HEK293 (cell line): ENCODE results near the gene ATP2A2.

ENCODE experiments used
- CTCF ChIA-PET: fragments of 350-600 bp; formaldehyde crosslinking; extraction: SDS; loops from one replicate; lab custom pipeline; 2021; ENCODE audit warnings: antibody characterized with exemption; lab: Yijun Ruan, JAX
- POLR2A ChIA-PET: fragments of 300-600 bp; formaldehyde crosslinking; extraction: SDS; loops from one replicate; lab custom pipeline; 2020; ENCODE audit warnings: antibody characterized with exemption, inconsistent platforms; lab: Yijun Ruan, JAX
- H3K27ac ChIP-seq: fragments of 200-500 bp; sonication (Bioruptor generic); 2 replicates; pipeline ENCODE4 v1.5.1; 2014; ENCODE audit warnings: low read depth, low read length, control low read depth, inconsistent platforms; ENCODE audit errors: extremely low read depth
- H3K36me3 ChIP-seq, 2 experiments: fragments of 200-500 bp in 1 of 2; sonication (Bioruptor generic) in 1 of 2; 1 replicate in 1 of 2; 2 replicates in 1 of 2; pipeline ENCODE4 v1.5.1; 2014 to 2017; ENCODE audit warnings: inconsistent platforms in 2 of 2, low read length in 2 of 2; ENCODE audit not compliant: control insufficient read depth in 2 of 2, insufficient read depth in 1 of 2
- H3K4me1 ChIP-seq: fragments of 200-500 bp; sonication (Bioruptor generic); 2 replicates; pipeline ENCODE4 v1.5.1; 2014; ENCODE audit warnings: mild to moderate bottlenecking, low read length, inconsistent platforms; ENCODE audit not compliant: control insufficient read depth, insufficient read depth
- H3K4me3 ChIP-seq: 2 replicates; pipeline ENCODE4 v1.5.1; 2011; ENCODE audit warnings: low read depth, mild to moderate bottlenecking, control low read depth, low read length, moderate library complexity
- H3K9me3 ChIP-seq: fragments of 200-500 bp; sonication (Bioruptor generic); 2 replicates; pipeline ENCODE4 v1.5.1; 2014; ENCODE audit warnings: low read depth, low read length, inconsistent platforms; ENCODE audit not compliant: control insufficient read depth, insufficient read depth
- EGR2 ChIP-seq: fragments of 450-650 bp; formaldehyde crosslinking; IDR thresholded peaks from 2 replicates; pipeline ENCODE4 v1.5.1; 2016; ENCODE audit warnings: low read depth, missing biosample characterization, missing genetic modification characterization
- MYNN ChIP-seq: fragments of 450-650 bp; formaldehyde crosslinking; IDR thresholded peaks from 2 replicates; pipeline ENCODE4 v1.5.1; 2016; ENCODE audit warnings: missing biosample characterization, missing genetic modification characterization, borderline replicate concordance
- PRDM1 ChIP-seq: fragments of 450-650 bp; formaldehyde crosslinking; IDR thresholded peaks from 2 replicates; pipeline ENCODE4; 2016; ENCODE audit warnings: missing biosample characterization, missing genetic modification characterization
- SP3 ChIP-seq: fragments of 450-650 bp; formaldehyde crosslinking; IDR thresholded peaks from 2 replicates; pipeline ENCODE4 v1.5.1; 2016; ENCODE audit warnings: missing biosample characterization, missing genetic modification characterization
- ZNF148 ChIP-seq: fragments of 450-650 bp; formaldehyde crosslinking; IDR thresholded peaks from 2 replicates; pipeline ENCODE4 v1.5.0; 2017; ENCODE audit warnings: missing biosample characterization, missing genetic modification characterization, borderline replicate concordance
- ZNF366 ChIP-seq: fragments of 450-650 bp; formaldehyde crosslinking; conservative IDR thresholded peaks from 2 replicates; pipeline ENCODE4 v1.5.1; 2016; ENCODE audit warnings: missing biosample characterization, missing genetic modification characterization
- ZNF391 ChIP-seq: fragments of 450-650 bp; formaldehyde crosslinking; IDR thresholded peaks from 2 replicates; pipeline ENCODE4 v1.5.1; 2016; ENCODE audit warnings: low read depth, missing biosample characterization, missing genetic modification characterization, borderline replicate concordance
- ZNF513 ChIP-seq: fragments of 450-650 bp; IDR thresholded peaks from 2 replicates; pipeline ENCODE4 v1.5.1; 2018; ENCODE audit warnings: missing biosample characterization, missing genetic modification characterization
- TF ChIP-seq, protein P1 (sequence below): fragments of 450-650 bp; formaldehyde crosslinking; IDR thresholded peaks from 2 replicates; pipeline ENCODE4 v1.5.1; 2016; ENCODE audit warnings: missing biosample characterization, missing genetic modification characterization
- TF ChIP-seq, protein P2 (sequence below): fragments of 450-650 bp; formaldehyde crosslinking; IDR thresholded peaks from 2 replicates; pipeline ENCODE4 v1.5.1; 2017; ENCODE audit warnings: missing biosample characterization, missing genetic modification characterization

The ATP2A2 gene

DNA sequence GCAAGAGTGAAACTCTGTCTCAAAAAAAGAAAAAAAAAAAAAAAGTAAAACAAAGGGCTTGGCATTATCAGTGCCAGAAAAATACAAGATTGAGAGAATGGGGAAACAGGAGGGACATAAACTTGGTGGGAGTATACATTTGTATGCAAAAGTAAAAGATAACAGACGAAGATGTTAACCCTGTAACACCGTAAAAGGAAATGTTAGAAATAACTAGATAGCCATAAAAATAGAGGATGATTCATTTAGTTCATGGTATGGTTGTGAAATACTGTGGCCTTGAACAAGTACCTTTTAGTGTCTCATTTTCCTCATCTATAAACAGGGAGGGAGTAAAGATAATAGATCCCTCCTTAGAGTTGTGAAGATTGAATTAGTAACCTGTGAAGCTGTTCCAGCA is 33.3 kb downstream of the ATP2A2 start (continued):
- TF ChIP-seq MYNN (no peak), ZNF391 (no peak), ZNF148 (tag by site-specific recombination) (no peak), ZNF513 (tag by site-specific recombination) (no peak), ZNF366 (tag by site-specific recombination) (peak; percentile 43; the same call in 1 of the 2 replicates)
- TF ChIP-seq, protein P1, sequence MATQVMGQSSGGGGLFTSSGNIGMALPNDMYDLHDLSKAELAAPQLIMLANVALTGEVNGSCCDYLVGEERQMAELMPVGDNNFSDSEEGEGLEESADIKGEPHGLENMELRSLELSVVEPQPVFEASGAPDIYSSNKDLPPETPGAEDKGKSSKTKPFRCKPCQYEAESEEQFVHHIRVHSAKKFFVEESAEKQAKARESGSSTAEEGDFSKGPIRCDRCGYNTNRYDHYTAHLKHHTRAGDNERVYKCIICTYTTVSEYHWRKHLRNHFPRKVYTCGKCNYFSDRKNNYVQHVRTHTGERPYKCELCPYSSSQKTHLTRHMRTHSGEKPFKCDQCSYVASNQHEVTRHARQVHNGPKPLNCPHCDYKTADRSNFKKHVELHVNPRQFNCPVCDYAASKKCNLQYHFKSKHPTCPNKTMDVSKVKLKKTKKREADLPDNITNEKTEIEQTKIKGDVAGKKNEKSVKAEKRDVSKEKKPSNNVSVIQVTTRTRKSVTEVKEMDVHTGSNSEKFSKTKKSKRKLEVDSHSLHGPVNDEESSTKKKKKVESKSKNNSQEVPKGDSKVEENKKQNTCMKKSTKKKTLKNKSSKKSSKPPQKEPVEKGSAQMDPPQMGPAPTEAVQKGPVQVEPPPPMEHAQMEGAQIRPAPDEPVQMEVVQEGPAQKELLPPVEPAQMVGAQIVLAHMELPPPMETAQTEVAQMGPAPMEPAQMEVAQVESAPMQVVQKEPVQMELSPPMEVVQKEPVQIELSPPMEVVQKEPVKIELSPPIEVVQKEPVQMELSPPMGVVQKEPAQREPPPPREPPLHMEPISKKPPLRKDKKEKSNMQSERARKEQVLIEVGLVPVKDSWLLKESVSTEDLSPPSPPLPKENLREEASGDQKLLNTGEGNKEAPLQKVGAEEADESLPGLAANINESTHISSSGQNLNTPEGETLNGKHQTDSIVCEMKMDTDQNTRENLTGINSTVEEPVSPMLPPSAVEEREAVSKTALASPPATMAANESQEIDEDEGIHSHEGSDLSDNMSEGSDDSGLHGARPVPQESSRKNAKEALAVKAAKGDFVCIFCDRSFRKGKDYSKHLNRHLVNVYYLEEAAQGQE (tag by site-specific recombination) = no peak
- TF ChIP-seq, protein P2, sequence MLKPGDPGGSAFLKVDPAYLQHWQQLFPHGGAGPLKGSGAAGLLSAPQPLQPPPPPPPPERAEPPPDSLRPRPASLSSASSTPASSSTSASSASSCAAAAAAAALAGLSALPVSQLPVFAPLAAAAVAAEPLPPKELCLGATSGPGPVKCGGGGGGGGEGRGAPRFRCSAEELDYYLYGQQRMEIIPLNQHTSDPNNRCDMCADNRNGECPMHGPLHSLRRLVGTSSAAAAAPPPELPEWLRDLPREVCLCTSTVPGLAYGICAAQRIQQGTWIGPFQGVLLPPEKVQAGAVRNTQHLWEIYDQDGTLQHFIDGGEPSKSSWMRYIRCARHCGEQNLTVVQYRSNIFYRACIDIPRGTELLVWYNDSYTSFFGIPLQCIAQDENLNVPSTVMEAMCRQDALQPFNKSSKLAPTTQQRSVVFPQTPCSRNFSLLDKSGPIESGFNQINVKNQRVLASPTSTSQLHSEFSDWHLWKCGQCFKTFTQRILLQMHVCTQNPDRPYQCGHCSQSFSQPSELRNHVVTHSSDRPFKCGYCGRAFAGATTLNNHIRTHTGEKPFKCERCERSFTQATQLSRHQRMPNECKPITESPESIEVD = peak; percentile 68
- TF ChIP-seq, all 188 proteins: peak for 7

- TF ChIP-seq SP3 (tag by site-specific recombination) = no peak
- TF ChIP-seq, protein P2 = peak; percentile 74
- Histone ChIP-seq H3K4me3 (no peak overlapping the region), H3K36me3 (peaks cover 16 to 23% of the 10 kb centered on the region in 2 experiments; a peak in 2 of 3 replicates), H3K27ac (no peak overlapping the region), H3K9me3 (no peaks in the 10 kb centered on the region), H3K4me1 (no peaks in the 10 kb centered on the region)
- CTCF ChIA-PET = no interaction called here
- POLR2A ChIA-PET = no interaction called here
Observed at GRCh38 chr12:110316861-110317260, 35.8 kb downstream of the ATP2A2 start.

GRCh38 chr12:110317911-110318310 is 36.9 kb downstream of the ATP2A2 start:
- H3K4me3 ChIP-seq = no peak overlapping the region
- no peaks in the 10 kb centered on the region for H3K9me3 ChIP-seq
- peaks cover 16 to 33% of the 10 kb centered on the region in 2 experiments for H3K36me3 ChIP-seq
- H3K4me1 ChIP-seq = no peaks in the 10 kb centered on the region
- H3K27ac ChIP-seq = no peak overlapping the region
- ChIA-PET CTCF (no interaction called here), POLR2A (no interaction called here)
- TF ChIP-seq PRDM1 (tag by site-specific recombination) (0 out of 2 replicates have a peak, but pooled peaks have one; percentile 13), EGR2 (tag by site-specific recombination) (no peak)
